Stimulated activated CD4-positive, alpha-beta T cell treated with anti-CD3 and anti-CD28 coated beads, Interleukin-15, amount 100 ng/mL, for 48 hours (primary cell): ENCODE results near the gene WARS2.

Source experiments
- DNase-seq, 2 donors: peaks; one replicate each; pipeline ENCODE4 v3.0.0-alpha.2; 2020; ENCODE audit warnings: low read depth in 2 of 2

WARS2 gene

DNA sequence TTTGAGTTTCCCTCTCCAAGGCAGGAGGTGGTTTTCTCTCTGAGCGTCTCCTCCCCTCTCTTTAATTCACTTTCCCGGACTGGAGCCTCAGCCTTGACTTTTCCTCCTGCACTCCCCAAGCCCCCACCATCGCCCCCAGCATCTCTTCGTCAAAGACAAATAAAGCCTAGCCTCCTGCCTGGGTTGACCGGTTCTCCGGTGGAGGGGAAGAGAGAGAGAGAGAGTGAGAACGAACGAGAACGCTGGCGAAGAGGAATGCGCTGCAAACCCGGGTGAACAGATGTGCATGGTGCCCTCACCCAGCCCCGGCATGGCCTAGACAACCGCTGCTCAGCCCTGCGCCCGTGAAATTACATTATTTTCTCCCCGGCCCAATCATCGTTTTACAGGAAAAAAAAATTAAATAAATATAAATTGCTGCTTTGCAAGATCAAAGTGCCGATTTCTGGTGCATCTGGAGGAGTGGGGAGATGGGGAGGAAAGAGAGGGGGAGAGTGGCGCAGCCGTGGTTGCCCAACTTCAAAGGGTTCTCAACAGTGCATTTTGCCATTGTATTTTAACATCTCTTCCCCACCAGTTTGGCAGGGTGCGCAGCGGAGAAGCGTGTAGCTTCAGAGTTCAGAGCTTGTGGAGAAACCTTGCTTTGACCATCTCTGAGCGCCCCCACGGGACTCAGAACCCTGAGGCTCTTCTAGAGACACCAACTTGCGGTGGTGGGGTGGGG, 140.9 kb downstream of the WARS2 start:
- no peak for DNase-seq

DNA sequence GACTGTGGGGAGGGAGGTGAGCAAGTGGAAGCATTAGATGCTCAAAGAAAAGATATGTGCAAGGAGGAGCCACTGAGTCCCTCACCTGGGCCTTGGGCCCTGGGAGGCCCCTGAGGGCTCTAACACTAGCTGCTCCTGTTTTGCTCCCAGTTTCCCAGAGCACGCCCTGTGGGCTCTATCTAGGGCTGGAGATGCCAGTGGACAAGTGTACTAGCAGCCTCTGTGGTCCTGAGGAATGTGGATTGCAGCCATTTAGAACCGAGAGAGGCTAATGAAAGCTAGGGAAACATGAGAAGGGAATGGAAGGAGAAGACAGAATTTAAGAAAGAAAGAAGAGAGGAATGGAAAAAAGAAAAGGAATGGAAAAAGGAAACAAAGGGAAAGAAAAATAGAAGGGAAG, 142.3 kb downstream of the WARS2 start:
- no peak for DNase-seq

DNA sequence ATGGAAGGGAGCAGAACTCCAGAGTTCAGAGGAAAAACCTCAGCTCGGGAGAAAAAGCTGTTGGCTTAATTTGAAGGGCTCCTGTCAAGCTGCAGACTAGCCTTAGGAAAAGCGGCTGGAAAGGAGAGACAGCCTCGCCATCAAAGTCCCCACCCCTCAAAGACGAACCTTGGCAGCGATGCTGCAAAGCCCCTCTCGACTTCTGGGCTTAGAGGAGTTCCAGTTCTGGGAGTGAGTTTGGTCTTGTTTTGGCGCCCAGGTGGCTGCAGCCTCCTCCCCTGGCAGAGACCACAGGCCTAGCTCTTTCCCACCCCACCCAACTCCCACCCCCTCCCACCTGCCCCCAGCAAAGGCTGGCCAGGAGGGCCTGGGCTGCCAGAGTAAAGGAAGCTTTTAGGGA, 143.2 kb downstream of the WARS2 start:
- DNase-seq = no peak

DNA sequence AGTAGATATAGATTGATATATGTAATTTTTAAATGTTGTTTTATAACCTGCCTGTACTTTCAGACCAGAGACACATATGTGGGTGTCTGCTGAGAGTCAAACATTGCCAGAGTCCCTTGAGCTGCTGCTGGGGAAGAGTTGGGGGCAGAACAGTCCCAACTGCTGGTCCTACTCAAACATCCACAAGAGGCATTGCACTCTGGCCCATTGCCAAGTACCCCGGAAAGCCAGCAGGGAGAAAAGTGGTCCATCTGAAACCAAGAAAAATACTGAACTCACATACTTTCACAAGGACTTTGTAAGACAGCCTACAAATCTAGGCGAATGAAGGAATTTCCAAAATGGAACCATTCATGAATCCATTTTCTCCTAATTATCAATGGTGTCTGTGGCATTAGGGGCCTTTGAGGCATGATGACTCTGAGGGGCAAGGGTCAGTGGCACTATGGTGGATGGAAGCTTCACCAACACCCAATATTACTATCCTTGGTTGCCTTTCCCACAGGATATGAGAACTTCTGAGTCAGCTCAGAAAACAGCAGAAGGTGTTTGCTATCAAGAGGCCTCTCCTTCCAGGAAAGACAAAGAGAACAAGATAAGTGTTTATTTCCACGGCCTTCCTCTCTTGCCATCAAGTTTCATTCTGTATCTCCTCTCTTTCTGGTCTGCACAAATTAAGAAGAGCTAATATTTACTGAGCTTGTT, 145.0 kb downstream of the WARS2 start:
- no peak for DNase-seq

DNA sequence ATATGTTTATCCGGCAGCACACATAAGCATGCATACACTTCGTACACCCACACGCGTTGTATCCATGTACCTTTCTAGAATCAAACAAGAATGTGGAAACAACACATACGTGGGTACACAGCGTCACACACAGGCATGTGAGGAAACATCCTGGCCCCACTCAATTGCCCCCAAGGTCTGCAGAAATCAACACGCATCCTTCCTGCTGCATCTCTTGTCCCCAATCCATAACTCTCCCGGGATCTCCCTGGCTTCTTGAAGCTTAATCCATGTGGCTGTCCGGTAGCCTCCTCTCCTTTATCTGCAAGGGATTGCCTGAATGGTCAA, 146.8 kb downstream of the WARS2 start:
- no peak for DNase-seq

DNA sequence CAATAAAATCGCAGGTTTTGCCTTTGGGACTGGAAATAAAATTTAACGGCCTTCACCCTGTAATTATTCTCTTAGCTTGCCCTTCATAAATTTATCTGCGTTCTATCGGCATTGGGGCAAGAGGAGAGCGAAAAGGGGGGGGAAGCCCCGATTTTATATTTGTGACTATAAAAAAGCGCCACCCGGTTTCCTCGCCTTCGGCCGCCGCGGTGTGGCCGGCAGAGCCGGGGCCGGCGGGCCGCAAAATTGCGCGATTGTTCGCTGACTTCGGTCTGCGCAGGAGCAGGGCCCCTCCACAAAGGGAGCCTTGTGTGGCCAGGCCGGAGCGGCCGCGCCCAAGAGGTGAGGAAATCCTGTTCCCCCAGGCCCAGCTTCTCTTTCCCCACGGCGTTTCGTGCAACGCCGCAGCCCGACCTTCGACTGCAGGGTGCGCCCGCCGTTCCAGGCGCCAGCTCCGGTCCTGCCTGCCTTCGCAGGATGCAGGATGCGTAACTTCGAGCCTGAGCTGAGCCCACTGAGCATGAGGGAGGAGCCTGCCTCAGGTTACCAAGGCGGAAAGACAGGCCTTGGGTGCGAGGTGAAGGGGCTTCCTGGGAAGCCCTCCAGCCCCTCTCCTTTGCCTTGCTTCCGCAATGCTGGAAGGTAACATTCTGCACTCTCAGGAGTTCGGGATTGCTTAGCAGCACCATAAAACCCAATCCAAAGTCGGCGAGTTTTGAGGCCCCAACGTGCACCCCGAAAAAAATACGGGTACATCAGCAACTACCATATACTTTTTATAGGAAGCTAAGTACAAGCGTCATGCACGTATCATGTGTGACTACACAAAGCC, 147.4 kb downstream of the WARS2 start:
- no peak for DNase-seq

DNA sequence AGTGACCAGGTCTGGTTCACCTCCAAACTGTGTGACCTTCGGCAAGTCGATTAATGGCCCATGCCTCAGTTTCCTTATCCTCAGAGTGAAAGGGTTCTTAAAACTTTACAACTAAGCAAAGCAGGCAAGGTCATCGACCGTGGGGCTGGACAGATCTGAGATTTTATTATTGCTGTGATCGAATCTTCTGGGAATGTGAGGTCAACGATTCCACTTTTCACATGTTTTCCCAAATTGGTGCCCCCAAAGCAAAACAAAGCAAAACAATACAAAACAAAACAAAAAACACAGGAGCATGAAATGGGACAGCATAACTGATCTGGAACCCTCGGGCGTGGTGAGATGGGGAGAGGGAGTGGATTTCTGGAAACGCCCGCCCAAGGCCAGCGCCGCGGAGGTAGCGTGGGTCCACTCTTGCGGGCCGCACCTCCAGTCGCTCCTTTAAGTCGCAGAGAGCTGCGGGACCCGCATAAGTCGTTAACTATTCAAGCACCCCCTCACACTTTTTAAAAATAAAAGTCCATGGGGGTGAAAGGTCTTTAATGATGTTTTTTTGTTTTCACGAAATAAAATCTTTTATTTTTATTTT, 148.1 kb downstream of the WARS2 start:
- DNase-seq = no peak

DNA sequence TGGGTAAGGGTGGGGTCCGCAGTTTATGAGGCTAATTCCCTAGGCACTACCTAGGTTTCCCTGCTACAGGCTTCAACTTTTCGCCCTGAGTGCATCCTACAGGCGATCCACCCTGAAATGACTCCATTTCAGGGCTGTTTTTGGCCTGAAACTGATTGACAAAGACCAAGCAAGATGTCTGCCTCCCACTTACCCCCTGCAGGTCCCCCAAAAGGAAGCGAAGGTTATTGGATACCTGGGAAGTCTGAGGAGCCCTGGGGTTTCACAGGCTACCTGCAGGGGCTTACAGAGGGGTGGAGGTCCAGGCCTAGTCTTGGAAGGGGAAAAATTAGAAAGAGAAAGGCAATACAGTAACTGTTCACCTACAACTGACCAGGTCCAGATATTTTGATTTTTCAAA, 149.0 kb downstream of the WARS2 start:
- DNase-seq = no peak

DNA sequence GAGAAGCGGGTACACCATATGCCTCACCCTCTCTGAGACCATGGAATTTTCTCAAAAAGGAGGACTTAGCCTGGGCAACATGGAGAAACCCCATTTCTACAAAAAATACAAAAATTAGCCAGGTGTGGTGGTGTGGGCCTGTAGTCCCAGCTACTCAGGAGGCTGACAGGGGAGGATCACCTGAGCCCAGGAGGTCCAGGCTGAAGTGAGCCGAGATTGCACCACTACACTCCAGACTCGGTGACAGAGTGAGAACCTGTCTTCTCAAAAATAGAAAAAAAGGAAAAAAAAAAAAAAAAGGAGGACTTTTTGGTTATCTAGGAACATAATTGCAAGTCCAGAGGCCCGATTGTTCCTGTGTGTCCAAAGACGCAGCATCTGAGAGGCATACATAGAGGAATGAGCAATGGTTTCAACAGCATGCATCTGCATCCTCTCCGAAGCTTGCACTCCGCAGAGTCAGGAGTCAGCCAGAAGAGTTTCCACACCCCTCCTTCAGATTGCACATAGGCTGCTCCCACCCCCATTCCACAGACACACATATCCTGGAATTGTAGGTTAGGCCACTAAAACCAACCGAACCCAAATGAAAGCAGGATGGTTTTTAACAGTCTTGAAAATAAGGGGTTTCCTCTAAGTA, 149.8 kb downstream of the WARS2 start:
- no peak for DNase-seq

DNA sequence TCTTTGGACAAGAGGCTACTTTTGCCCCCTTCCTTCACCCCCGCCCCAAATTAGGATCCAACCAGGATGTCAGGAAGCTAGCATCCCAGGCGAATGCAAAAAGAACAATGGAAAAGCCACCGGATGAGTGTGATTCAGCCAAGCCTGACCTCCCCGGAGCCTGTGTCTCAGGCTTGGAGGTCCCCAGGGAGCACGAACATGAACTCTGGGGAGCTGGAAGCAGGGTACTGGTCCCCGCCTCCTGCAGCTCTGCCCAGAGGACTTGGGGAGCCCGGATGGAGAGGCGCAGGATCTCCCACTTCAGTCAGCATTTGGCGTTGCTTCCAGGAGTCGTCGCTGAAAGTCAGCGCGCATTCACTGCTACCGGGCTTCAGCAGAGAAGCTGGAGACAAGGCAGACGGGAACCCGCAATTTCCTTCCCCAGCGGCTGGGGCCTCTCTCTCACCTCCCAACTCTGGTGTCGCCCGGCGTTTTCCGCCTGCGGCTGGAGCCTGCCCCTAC, 150.5 kb downstream of the WARS2 start:
- DNase-seq = no peak

DNA sequence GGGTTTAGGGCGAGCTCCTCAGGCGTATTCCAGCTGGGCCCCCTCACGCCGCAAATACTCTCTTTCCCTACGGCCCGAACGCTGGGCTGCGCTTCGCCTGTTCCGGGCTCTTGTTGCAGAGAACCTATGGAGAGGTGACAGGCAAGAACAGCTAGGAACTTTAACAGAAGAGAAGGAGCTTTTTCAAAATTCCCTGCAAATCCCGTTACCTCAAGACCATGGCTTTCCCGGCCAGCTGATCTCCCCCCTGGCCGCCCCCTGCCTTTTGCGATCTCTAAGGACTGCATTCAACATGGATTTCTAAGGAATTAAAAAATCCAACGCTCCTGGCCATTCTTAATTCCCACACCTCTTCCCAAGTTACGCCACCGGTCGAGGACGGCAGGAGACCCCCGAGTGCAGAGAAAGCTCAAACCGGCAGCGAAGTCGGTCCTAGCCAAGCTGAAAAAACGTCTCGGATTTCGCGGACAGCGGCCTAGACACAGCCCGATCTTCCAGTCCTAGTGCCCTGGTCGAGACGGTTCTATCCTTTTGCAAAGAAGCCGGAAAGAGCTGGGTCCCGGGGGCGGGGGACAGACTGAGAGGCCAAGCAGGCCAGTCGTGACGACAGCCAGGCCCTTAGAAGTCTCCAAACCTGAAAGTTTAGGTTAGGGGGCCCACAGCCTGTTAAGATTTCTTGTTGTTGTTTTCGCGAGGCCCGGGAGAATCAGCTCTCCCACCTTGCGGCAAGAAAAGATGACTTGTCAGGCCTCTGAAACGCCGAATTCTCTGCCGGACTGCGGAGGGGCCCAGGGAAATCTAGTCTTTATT, 151.2 kb downstream of the WARS2 start:
- no peak for DNase-seq

DNA sequence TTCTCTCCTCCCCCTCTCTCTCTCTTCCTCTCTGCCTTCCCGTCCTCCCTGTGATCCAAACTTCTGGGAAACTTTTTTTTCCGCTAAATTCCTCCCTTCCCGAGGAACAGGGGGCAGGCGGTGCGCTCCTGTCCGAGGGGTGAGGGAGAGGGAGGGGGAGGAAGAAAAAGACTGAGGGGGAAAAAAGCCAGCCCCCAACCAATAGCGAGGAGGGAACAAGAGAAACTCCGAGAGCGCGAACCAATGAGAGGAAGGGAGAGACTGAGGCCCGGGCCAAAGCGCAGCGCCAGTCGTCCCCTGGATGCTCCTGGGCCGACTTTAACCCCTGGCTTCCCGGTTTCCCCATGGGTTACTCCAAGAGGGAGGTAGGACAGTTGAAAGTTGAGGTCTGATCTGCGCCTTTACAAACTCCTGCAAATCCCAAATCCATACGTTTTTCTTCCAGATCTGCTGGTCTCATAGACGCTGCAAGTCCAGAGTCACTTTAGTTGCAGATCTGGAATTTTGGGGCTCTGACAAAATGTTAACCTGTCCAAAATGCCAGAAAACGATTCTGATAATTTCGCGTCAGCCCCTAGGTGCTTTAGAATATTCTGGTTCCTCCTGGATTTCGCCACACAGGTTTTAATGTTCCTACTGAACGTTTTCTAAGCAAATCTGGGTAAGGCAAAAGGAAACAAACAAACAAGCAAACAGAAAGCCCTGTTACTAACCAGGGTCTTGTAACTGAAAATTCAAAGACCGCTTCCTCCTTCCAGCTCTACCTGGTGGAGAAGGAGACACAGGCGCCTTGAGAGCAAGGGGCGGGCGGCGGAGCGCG, 152.1 kb downstream of the WARS2 start, which contains the start of gene TBX15:
Gene TBX15 (minus strand): TSS at position 158 of the 820 bp plus-strand sequence. CDS start 548 bp downstream, outside the sequence.
- DNase-seq = no peak

DNA sequence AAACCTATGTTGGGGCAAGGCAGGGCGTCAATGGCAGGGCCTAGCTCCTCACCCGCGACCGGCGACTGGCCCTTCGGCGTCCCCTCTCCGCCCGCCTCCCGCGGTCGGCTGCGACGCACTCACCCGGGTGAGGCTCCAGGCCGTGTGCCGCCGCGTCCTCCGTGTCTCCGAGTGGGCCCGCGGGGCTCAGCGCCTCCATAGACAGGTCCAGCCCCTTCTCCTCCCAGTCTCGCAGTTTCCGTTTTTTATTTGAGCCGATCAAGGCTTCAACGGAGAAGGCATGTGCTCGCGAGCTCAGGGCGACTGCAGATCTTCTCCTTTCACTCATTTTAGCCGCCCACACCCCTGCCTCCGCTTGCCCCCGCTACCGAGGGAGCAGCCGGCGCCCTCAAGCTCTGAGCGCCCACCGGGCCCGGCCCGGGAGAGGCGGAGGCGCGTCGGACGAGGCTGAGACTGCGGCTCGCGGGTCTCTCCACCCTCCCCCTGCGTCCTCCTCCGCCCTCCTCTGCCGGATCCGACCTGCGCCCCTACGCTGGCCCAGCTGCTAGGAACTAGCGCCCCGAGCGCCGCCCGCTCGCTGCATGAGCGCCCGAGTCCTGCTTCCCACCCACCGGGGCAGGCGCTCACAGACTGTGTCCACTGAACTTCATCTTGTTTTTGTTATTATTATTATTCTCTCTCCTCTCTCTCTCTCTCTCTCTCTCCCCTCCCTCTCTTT, 152.8 kb downstream of the WARS2 start:
- no peak for DNase-seq

DNA sequence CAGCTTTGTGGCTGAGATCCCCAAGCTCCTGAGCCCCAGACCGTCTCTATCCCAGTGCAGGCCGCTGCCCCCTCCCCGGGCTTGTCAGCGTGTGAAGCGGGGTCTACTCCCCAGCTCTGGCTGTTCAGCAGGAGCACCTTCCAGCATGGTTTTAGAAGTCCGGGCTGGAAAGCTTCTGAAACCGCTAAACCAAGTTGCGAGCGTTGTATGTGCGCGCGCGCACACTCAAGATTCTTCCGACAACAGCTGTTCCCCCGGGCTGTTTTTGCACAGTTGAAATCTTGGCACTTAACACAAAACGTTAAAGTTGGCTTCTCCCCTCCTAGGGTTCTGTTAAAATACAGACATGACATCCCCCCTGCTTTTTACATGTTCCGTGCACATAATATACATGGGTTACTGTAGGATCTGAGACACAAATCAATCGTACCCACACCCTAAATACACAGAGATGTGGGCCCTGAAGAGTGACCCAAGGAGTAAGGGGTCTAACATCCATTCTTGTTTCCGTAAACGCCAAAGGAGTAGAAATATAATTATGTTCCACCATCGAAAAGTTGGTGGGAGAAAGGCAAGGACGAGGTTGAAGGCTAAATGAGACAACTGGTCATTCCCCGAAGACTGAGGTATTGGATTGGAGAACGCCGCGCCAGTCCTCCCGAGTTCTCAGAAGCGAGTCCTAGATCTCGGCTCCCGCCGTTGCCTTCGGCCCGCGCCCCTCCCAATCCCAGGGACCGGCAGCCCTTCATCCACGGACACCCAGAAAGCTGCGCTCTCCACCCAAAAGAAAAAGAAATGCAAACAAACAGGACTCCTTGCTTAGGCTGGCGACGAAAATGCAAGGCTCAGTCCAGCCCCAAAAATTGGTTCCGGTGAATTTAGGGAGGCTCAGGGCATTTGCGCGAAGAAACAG, 153.6 kb downstream of the WARS2 start:
- no peak for DNase-seq

DNA sequence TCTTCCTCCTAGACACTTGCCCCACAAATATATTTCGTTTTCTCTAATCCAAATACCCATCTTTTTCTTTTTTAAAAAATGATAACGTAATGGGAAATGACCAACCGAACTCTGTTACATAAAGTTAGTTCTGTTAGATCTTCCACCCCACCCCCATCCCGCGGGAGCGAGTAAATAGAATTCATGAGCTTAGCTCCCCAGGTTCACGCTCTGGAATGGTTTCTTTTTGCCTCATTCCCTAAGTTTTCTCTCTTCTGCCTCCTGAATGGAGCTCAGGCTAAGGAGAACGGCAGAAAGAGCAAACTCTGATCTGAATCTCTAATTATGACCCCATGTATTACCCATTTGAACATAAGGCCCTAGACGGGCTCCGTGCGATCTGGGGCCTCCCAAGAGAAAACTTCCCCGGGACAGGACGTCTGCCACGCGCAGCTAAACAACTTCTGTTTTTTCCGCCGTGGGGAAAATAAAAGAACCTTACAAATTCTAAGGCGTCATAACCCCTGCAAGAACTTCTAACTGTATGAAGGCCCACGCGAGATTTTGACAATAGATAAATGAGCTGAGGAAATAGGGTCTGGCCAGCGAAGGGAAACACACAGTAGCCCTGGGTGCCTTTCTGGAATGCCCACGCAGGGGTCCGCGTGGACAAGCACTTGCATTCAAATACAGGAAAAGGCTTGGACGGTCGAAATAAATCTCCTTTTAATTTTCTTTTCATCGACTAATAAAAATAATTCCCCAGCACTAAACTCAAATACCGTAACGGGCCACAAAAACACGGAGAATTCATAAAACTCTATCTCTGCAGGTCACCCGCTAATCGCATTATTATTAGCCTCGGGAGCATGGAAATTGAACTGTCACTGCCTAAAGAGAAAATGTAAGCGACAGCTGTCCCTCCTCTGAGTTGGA, 154.6 kb downstream of the WARS2 start:
- no peak for DNase-seq

DNA sequence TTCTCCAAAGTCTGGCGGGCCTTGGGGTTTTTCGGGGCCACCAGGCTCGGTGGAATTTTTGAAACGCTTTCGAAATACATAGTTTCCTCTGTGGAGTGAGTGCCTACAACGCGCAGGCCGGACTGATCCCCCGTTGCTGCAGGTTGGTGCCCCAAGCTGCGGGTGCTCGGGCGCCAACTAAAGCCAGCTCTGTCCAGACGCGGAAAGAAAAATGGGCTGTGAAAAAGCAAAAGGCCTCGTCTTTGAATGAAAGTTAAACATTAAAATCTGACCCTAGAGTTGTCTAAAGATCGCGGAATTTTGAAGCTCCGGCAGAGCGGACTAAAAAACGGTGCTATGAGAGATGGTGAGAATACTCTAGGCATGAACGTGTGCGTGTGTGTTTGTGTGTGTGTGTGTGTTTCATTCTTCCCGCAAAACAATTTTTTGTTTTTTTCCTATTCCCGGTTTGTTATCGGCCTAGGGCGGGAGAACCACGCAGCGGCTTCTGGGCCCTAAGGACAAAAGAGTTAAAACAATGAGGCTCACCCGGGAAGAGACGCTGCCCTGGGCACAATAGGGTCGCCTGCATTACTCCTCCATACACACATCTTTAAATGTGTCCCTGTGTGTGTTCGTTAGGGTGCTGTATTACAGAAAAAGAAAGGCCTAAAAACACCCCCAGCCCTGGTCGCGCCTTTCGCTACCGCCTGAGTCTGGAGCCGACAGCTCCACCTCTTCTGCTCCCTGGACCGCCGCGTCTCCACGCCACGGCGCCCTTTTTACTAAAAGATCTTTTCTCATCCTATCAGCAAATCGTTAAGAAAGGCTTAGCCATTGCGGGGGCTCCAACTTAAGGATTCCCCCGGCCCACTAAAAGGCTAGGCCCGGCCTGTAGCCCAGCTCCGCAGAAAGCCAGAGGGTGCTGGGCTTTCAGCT, 155.5 kb downstream of the WARS2 start:
- no peak for DNase-seq
